COLO668 (cell line): ENCODE results near the gene SORCS2.

ENCODE experiments used
- DNase-seq: peaks from one replicate; lab custom pipeline; 2025; ENCODE audit not compliant: unreplicated experiment; lab: John Stamatoyannopoulos, UW

The SORCS2 gene

GRCh38 chr4:7241597-7242125 lies 49.3 kb downstream of the SORCS2 start:
- DNase-seq: no peak

- DNase-seq: no peak
Measured at GRCh38 chr4:7242766-7243165, 50.4 kb downstream of the SORCS2 start.

DNA sequence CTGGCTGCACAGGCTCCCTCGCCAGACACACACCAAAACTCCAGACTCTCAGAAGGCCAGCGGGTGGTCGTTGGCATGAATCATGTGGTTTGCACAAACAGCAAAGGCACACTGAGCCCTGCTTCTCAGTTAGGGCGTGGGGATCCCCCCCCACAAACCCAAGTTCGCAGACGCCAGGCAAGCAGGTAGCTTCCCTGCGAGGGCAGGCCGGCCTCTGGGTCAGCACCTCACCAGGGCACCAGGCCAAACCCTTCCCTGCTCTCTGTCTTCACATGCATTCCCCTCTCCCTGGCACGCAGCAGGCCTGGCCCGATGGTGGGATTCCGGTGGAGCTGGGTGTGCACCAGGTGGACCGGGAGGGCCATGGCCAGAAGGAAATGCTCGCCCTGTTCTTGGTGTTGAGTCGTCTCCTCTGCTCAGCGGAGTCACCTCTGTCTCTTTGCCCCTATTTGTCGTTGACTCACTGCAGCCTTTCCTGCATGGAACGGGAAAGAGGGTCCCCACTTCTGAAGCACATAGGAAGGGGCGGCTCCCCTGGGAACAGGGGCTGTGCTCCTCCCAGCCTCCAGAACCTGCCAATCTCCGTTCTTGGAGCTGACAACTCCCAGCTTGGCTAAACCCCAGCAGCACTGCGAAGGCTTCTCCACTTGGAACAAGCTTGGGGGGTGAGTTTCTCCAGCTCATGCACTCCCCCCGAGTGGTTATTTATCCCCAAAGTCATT lies 51.4 kb downstream of the SORCS2 start:
- no peak for DNase-seq

DNA sequence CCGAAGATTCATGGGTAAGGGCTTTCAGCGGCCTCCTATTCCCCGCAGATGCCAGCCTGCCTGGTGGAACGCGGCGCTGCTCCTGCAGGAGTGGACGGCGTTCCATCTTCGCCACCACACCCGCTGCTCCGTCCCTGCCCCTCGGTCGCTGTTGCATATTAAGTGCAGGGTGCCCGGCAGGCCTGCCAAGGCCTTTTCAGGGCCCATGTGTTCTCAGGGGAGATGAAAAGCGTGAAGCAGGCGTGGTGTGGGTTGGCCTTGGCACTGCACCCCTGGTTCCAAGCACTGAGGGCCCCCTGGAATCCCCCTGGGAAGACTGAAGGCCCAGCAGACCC lies 52.0 kb downstream of the SORCS2 start:
- DNase-seq: no peak

DNA sequence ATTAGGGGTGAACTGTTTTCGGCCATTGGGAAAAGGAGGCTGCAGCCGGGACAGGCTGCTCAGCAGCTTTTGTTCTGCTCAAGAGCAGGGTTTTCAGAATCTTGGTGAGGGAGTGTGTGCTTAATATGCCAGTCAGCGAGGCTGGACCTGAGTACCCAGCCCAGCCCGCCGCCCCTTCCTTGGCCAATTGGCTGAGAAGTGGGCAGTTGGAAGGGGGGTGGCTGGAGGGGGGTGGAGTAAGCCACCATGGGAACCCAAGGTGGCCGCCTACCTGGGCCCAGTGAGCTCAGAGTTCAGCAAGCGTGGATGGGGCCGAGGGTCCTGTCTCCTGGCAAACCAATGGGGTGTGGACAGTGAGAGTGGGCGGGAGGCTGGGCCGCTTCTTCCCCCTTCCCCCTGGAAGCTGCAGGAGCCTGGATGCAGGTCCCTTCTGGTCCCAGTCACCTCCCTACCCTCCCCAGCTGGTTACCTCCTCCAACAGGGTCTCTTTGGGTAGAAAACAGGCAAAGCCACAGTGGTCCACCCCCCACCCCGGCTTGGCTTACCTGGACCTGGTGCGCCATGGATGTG lies 52.5 kb downstream of the SORCS2 start:
- no peak for DNase-seq

DNA sequence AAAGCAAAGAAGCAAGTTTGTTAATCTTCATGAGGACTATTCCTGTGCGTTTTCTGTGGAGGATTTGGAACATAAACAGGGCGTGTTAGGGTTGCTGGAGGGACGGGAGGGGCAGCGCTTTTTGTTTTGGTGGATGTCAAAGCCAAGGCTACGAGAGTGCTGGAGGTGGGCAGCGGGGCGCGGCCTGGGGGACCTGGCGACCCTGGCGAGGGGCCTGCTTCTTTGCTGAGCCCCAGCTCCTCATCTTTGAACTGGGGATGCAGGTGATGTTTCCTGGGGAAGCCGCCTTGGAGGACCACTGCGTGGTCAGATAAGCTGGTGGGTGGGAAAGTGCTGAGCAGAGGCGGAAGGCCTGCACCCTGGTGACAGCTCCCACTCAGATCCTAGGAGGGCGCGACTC lies 55.2 kb downstream of the SORCS2 start:
- DNase-seq: no peak

GRCh38 chr4:7247946-7248345 lies 55.6 kb downstream of the SORCS2 start:
- DNase-seq: no peak

DNA sequence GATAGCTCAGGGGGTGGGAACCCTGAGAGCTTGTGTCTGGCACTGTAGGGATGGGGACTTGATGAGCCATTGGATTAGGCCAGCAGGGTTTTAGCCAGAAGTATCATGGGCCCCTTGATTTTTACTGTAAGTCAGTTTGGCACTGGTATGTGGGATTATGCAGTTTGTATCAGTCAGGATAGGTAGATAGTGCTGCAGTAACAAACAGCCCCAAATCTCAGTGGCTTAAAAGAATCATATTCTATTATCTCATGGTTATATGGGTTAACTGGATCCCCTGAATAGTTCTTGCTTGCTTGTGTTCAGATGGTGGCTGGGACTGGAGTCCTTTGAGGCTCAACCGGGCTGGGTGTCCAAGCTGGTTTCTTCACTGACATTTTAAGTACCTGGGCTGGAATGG lies 56.5 kb downstream of the SORCS2 start:
- no peak for DNase-seq

GRCh38 chr4:7251321-7251720 lies 59.0 kb downstream of the SORCS2 start:
- DNase-seq: no peak

DNA sequence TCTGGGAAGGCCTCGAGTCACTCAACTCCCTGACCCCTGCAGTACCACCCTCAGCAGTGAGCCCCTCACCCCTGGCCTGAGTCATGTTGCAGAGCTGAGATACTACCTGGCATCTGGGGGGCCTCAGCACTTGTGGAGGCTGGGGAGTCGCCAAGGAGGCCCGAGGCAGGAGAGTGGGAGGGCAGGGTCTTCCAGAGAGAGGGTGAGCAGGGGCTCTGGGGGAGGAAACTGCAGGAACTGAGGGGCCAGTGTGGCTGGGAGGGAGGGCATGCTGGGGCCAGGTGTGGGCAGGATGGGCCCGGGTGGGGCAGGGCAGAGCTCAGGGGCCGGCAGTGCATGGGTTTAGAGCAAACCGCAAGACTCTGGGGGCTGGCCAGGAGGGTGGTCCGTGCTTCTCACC lies 59.7 kb downstream of the SORCS2 start:
- DNase-seq: no peak

- no peak for DNase-seq
Measured at GRCh38 chr4:7252510-7253340, 60.4 kb downstream of the SORCS2 start.

DNA sequence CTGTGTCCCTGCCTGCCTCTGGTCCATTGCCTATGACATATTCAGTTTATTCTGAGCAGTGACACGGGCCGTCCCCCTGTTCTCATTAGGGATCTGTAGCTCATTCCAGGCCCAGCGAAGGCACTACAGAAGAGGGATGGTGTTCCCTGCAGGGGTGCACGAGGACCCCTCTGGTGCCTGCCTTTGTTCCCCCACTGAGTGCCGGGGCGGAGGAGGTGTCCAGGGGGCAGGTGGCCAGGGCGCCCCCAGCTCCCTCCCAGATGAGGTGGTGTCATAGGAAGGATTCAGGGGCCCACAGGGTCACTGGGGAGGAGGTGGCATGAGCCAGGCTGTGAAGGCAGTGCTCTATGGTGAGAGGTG lies 61.0 kb downstream of the SORCS2 start:
- no peak for DNase-seq

- DNase-seq: no peak
Measured at GRCh38 chr4:7253837-7254236, 61.5 kb downstream of the SORCS2 start.

- no peak for DNase-seq
Measured at GRCh38 chr4:7254736-7255487, 62.6 kb downstream of the SORCS2 start.

GRCh38 chr4:7255488-7255881 lies 63.1 kb downstream of the SORCS2 start:
- DNase-seq: no peak

DNA sequence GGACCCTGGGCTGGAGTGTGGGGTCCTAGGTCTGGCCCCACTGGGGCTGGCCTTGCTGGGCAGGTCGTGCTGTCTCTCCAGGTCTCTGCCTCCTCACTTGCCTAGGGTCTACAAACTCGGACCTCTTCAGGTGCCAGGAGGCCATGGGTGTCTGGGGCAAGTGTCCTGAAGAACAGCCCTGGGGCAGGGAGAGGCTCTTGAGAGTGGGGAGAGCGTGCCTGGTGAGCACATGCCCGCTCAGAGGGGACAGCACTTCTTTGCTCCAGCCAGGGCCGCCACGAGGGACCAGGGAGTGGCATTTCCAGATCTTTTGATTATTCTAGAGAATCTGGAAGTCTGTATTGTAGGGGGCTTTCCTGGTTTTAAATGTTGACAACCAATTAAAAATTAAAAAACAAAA lies 63.7 kb downstream of the SORCS2 start:
- DNase-seq: no peak

GRCh38 chr4:7256984-7257810 lies 64.9 kb downstream of the SORCS2 start:
- DNase-seq: no peak

DNA sequence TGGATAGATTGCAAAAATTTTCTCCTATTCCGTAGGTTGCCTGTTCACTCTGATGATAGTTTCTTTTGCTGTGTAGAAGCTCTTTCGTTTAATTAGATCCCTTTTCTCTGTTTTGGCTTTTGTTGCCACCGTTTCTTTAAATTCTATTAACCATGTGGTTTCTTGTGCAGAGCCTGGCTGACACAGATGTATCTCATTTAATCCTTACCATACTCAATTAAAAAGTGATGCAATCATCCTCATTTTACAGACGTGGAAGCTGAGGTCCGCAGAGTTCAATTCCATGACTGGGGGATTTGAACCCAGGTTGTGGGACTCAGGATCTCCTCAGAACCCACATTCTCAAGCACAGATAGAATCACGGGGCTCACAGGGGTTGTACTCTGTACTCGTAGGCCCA lies 66.7 kb downstream of the SORCS2 start:
- no peak for DNase-seq

DNA sequence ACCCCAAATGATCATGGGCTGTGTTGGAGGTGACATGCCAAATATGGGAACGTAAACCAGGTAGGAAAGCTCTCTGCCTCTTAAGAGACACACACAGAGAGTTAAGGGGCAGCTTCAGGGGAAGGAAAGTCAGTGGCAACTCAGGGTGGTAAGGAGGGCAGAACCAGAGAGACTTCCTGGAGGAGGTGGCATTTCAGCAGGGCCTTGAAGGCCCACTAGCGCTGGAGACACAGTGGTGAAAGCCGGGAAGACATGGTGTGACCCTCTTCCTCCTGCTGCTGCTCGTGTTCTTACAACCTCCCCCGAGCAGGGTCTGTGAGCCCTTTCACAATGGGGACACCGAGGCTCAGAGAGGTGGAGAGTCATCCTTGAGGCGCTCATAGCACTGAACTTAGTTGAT lies 68.2 kb downstream of the SORCS2 start:
- DNase-seq: no peak

DNA sequence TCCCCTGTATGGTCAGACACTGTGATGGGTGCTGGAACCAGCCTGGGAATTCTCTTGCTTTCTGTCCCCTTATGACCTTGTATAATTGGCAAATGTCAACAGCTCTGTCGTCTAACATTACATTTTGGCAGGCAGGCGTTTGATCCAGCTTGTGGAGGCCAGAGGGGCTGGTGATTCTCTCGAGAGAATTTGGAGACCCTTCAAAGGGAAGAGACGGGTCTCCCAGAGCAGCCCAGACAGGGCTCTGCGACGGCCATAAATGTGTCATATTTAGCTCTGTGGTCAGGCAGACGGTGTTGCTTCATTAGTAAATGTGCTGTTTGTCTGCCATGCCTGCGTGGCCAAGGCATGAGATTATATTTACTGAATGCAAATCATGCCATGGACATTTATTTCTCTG lies 68.7 kb downstream of the SORCS2 start:
- DNase-seq: no peak

DNA sequence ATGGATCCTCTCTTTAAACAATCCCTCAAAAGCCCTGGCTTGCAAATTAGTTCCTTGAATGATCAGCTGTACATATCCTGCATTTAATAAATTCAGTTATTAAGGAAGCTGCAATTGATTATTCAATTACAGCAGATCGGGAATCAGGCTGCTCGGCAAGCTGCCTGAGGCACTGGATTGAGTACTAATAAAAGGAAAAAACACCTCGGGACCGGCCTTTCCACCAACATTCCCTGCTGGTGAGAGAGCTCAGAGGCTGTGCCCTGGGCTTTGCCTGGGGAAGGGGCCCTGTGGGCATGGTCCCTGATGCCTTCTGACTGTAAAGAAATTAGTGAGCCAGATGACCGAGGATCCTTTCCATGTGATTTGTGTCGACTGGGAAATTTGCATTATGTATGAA lies 69.2 kb downstream of the SORCS2 start:
- DNase-seq: no peak
